ENCODE results near the gene LPP.

Gene LPP

GRCh38 chr3:188861842-188862744 is 708.1 kb downstream of the LPP start:
- DNase-seq = peak; percentile 43

- peak; percentile 94 for DNase-seq
Measured at GRCh38 chr3:188863999-188864406, 710.0 kb downstream of the LPP start.

- no peak for DNase-seq
Measured at GRCh38 chr3:188867691-188868265, 713.8 kb downstream of the LPP start.

- DNase-seq = no peak
Measured at GRCh38 chr3:188868803-188869202, 714.8 kb downstream of the LPP start.

- DNase-seq = no peak
Measured at GRCh38 chr3:188869628-188870027, 715.7 kb downstream of the LPP start.

- DNase-seq = no peak
Measured at GRCh38 chr3:188870431-188870830, 716.5 kb downstream of the LPP start.

- DNase-seq = no peak
Measured at GRCh38 chr3:188874576-188874975, 720.6 kb downstream of the LPP start.

GRCh38 chr3:188875413-188875812 is 721.5 kb downstream of the LPP start:
- no peak for DNase-seq

- DNase-seq = no peak
Measured at GRCh38 chr3:188876370-188876769, 722.4 kb downstream of the LPP start.

GRCh38 chr3:188877381-188877780 is 723.4 kb downstream of the LPP start:
- DNase-seq = no peak

- no peak for DNase-seq
Measured at GRCh38 chr3:188878076-188878475, 724.1 kb downstream of the LPP start.

GRCh38 chr3:188881954-188882641 is 728.1 kb downstream of the LPP start:
- DNase-seq = peak; percentile 91

GRCh38 chr3:188884299-188885043 is 730.5 kb downstream of the LPP start:
- no peak for DNase-seq

GRCh38 chr3:188888321-188889053 is 734.5 kb downstream of the LPP start:
- no peak for DNase-seq

- no peak for DNase-seq
Measured at GRCh38 chr3:188889054-188889491, 735.1 kb downstream of the LPP start.

GRCh38 chr3:188890572-188891270 is 736.8 kb downstream of the LPP start:
- peak; percentile 78 for DNase-seq

GRCh38 chr3:188899881-188900280 is 745.9 kb downstream of the LPP start:
- no peak for DNase-seq

GRCh38 chr3:188900421-188900951 is 746.5 kb downstream of the LPP start:
- peak; percentile 84 for DNase-seq

- DNase-seq = peak; percentile 44
Measured at GRCh38 chr3:188901126-188901525, 747.2 kb downstream of the LPP start.

GRCh38 chr3:188901671-188902287 is 747.8 kb downstream of the LPP start:
- DNase-seq = peak; percentile 50

- DNase-seq = peak; percentile 62
Measured at GRCh38 chr3:188904670-188905069, 750.7 kb downstream of the LPP start.

Measured in fibroblast of upper back skin (primary cell).